Hematopoietic multipotent progenitor cell treated with erythropoietin and hydrocortisone succinate and interleukin-3 and kit ligand, for 8 days (in vitro differentiated cells): ENCODE measurements around the gene FFAR4.

ENCODE experiments used
- DNase-seq: peaks from one replicate; pipeline ENCODE4 v3.0.0-alpha.2; 2015

The FFAR4 gene

GRCh38 chr10:93573051-93573909 lies 6.8 kb downstream of the FFAR4 start:
- DNase-seq = no peak

GRCh38 chr10:93573924-93574323 lies 7.5 kb downstream of the FFAR4 start:
- DNase-seq = no peak

DNA sequence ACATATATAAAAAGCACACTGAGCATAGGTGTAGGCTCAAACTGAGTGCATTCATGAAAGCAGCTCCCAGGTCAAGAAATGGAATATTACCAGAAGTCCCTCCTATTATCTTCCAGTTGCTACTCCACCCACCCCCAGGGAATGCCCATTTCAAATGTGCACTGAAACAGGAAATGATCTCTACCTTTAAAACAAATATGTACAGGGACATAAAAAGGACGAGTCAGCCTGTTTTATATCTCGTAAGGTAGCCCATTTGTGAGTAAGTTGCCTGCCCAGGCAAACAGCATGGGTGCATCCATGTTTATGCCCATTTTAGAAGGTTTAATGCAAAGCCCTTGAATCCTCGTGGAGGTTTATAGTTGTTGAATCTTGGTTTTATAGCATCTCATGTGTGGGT lies 10.4 kb downstream of the FFAR4 start:
- DNase-seq = no peak

DNA sequence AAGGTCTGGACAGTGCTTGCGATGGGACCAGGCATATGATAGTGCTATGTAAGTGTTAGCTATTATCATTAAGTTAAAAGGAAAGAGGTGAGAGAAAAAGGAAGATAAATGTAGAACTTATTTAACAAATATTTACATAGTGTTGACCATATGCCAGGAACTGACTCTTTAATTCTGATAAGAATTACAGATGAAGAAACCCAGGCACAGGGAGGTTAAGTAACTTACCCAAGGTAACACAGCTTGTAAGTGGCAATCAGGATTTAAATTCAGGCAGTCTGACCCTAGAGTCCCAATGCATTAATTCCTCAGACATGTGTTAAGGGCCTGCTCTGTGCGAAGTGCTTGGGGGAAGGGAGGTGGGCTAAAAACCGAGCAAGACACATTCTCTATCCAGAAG lies 11.1 kb downstream of the FFAR4 start:
- no peak for DNase-seq

DNA sequence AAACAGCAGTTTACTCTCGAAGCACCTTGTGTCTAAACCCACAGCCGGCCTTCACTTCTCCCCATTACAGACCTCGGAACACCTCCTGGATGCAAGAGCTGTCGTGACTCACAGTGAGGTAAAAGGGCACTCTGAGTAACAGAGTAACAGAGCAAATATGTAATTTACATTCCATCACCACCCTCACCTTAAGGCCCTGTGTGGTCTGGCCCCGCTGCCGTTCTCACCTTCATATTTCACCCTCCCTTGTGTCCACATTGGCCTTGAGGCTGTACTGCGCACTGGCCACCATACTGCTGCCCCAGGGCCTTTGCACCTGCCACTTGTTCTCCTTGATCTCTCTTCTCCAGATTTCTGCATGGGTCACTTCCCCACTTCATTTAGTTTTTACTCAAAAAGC lies 12.6 kb downstream of the FFAR4 start:
- no peak for DNase-seq

DNA sequence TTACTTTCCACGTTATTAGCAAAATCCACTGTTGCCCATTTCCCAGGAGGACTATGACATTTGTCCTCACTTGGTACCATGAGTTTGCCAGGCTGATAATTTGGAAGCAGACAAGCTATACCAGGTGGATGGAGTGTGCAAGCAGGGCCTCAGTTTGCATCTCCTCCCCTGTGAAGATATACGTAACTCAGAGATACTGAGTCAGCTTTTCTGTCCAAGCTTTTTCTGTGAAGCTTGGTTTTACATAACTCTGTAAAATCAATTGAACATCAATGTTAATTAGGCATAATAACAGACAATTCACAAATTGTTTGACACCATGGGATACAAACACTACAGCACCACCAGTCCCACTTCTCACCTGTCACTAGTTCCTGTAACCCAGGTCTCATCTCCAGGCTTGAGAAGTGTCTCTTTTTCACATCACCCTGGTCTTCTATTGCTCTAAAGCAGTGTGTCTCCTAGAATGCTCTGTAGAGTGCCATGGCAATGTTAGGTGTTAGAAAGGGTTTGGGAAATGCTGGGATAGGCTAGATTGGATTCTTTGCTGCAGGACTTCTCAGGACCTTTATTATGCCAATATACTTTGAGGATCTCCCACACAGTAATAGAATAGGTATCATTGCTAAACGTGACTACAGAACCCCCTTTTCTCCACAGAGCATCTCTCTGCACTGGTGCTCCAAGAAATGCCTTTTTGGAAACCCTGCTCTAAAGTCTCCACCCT lies 13.7 kb downstream of the FFAR4 start:
- no peak for DNase-seq

- no peak for DNase-seq
Measured at GRCh38 chr10:93580828-93581227, 14.4 kb downstream of the FFAR4 start.

- DNase-seq = no peak
Measured at GRCh38 chr10:93584445-93584844, 18.0 kb downstream of the FFAR4 start.

DNA sequence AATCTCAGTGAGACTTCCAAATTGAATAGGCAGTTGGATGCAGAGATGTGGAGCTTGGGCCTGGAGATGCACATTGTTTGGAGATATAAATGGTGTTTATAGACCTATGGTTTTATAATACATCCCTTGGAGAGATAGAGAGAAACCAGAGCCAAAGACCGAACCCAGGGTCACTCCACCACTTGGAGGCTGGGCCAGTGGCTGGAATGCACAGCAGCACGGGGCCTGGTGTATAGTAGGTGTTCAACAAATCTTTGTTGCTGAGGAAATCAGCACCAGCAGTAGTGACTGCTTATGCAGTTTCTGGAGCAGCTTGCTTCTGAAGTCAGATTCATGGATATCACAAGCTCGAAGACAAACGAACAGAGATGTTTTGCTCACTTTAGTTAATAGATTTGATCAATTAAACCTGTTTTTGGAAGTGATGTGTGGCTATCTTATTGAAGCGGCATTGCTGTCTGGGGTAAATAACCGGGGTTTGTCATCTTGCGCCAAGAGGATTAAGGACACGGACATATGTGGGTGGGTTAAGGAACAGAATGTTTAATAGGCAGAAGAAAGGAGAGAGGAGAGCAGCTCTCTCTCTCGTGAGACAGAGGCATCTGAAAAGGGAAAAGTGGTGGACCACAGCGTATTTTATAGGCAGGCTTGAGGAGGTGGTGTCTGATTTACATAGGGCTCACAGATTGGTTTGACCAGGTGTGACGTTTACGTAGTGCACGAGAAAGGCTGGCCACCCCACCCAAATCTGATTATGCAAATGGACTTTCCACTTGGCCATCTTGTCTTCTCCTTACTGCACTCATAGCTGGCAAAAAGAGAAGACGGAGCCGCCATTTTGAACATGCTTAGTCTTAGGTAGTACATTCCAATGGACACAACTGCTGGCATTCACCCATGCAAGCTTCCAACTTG lies 23.4 kb downstream of the FFAR4 start:
- no peak for DNase-seq

GRCh38 chr10:93590638-93591037 lies 24.2 kb downstream of the FFAR4 start:
- DNase-seq = no peak

- DNase-seq = no peak
Measured at GRCh38 chr10:93591065-93591808, 24.8 kb downstream of the FFAR4 start.

GRCh38 chr10:93593254-93593653 lies 26.8 kb downstream of the FFAR4 start:
- no peak for DNase-seq

DNA sequence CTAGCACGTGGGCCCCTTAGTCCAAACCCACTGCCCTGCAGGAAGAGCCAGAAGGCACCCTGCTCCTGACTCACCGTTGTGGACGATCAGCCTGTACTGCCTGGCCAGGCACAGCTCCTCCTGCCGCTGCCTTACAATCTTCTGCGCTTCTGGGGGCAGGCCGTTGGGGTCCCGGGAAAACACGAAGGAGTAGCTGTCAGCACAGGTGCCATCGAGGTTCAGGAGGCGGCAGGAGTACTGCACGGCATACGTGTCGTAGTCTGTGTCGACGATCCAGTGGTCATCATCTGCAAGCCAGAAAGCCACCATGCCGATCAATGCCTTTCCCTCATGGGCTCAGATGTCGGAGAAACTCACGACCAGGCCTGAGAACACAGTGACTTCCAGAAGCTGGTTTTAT lies 27.3 kb downstream of the FFAR4 start:
- DNase-seq = no peak

DNA sequence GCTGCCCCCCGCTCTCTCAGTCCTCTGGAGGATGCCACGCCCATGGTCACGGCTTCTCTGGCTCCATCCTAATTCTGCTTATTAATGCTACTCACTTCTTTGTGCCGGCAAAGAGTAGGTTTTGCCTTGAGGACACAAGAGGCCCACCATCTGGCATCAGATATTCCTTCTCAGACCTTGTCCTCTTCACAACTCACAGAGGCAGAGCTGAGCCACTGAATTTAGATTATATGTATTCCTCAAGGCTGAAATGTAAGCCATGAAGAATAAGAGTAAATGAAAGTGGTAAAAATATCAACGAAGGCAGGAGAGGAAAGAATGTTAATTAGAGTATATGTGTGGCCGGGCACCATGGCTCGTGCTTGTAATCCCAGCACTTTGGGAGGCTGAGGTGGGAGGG lies 28.1 kb downstream of the FFAR4 start:
- no peak for DNase-seq

- no peak for DNase-seq
Measured at GRCh38 chr10:93595378-93596161, 29.1 kb downstream of the FFAR4 start.

GRCh38 chr10:93596539-93596938 lies 30.1 kb downstream of the FFAR4 start:
- DNase-seq = no peak

GRCh38 chr10:93597075-93597599 lies 30.7 kb downstream of the FFAR4 start:
- no peak for DNase-seq

DNA sequence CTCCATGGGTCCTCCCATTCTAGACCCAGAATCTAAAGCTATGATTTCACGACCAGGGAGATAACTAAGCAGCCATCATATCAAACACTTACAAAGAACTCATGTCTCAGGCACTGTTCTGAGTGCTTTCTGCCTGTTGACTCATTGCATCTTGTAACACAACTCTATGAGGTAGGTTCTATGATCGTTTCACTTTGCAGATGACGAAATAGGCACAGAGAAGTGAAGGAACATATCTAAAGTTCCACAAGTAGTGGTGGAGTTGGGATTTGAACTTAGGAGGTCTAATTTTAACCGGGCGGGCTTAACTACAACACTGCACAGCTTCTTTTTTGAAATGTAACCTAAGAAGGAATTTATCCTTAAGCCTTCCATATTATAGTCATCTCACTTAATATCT lies 31.7 kb downstream of the FFAR4 start:
- no peak for DNase-seq

GRCh38 chr10:93599335-93599734 lies 32.9 kb downstream of the FFAR4 start:
- no peak for DNase-seq

- DNase-seq = no peak
Measured at GRCh38 chr10:93599778-93600177, 33.3 kb downstream of the FFAR4 start.

DNA sequence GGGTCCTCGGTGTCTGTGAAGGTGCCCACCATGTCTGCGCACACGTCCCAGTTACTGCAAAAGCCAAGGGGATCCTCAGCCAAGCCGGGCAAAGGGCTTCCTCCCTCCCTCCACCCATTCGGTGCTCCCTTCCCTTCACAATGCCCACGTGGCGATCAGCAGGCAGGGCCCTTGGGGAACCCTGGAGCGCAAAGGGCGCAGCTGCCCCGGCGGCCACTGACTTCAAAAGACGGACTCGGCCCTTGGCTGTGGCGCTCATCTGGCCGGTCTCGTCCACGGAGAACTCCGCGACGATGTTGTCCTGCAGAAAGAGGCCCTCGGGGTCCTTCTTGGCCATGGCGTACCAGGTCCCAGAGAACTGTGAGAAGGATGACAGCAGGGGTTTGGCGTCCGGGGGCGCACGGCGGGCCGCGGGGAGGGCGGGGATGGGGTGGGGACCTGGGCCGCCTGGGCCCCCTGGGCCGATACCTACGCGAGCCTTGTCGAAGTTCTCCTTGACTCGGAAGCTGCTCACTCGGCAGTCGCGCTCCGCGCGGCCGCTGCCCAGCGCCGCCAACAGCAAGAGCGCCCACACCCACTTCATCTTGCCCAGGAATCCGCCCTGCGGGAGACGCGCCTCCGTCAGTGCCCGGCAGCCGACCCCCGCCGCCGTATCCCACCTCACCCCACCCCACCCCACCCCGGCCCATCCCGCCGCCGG lies 34.1 kb downstream of the FFAR4 start:
- DNase-seq = no peak
